Skeletal muscle cell (primary cell): ENCODE measurements around the gene LIMCH1.

Experiments used
- DNase-seq: peaks from one replicate; pipeline ENCODE4 v3.0.0-alpha.2; 2010; ENCODE audit warnings: low read depth
- H3K4me3 ChIP-seq: 2 replicates; pipeline ENCODE4 v1.5.1; 2011; ENCODE audit warnings: low read depth, mild to moderate bottlenecking, control low read depth, low read length, moderate library complexity

LIMCH1 gene

DNA sequence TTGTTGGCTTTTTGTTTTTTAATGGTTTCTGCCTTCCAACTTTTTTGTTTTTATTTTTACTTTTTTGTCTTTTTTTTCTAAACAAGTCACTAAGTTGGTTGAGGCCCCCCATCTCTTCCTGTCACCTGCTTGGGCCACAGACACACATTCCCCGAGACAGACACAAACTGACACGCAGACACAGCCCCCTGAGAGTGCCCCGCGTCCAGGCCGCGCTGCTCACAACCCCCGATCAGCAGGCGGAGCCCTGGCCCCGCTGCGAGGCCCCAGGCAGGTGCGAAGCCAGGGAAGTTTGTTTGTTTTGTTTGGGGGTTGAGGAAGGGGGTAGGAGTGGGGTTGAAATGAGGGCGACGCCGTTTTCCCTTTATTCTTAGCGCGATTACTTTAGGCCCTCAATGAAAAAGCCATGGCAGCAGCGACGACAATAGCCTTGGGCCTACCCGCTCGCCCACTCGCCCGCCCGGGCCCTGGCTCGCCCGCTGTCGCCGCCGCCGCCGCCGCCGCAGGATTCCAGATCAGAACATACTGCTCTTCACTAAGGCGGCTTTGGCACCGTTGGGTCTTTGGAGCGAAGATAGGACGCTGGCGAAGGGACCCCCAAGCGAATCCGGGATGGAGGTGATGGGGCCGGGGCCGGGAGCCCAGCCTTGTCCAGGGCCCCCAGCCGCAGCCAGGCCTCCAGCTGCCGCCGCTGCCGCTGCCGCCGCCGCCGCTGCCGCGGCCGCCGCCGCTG, 207.5 kb downstream of the LIMCH1 start:
- DNase-seq = no peak
- H3K4me3 ChIP-seq = no peak overlapping the region

GRCh38 chr4:41746025-41746439, 208.1 kb downstream of the LIMCH1 start:
- DNase-seq = no peak
- no peak overlapping the region for H3K4me3 ChIP-seq

GRCh38 chr4:41746440-41747229, 208.7 kb downstream of the LIMCH1 start:
- no peak overlapping the region for H3K4me3 ChIP-seq
- DNase-seq = no peak

DNA sequence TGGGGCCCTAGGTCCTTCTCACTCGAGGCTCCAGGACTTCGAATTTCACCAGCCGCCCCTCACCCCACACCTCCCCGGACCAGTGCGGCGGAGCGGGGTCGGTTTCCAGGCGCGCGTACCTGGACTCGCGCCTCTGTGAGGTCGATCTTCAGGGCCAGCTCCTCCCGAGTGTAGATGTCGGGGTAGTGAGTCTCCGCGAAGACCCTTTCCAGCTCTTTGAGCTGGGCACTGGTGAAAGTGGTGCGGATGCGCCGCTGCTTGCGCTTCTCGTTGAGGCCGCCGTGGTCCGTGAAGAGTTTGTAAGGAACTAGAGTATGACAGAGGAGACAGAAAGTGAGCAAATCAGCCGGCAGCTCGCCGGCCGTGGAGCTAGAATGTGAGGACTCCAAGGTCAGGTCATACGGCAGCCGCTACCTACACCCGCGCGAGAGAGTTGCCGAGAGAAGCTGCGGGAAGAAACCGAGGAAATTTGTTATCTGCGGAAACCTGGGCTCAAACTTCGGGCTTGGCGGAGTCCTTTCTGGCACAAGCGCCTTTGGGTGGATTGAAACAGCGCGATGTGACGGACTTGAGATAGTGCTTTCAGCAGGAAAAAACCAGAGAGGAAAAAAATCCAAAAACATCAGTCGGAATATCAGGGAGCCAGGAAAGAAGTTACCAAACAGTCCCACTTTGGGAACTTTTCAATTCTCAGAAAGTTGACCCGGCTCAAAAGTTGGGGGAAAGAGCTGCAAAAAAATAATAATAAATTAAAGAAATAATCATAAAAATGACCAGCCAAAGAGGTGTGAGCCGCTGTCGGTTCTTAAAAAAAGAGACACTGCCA, 209.5 kb downstream of the LIMCH1 start:
- no peak overlapping the region for H3K4me3 ChIP-seq
- no peak for DNase-seq

GRCh38 chr4:41748074-41748570, 210.2 kb downstream of the LIMCH1 start:
- no peak for DNase-seq
- H3K4me3 ChIP-seq = no peak overlapping the region

- no peak within 1 kb of the TSS for H3K4me3 ChIP-seq
- DNase-seq = no peak
Measured at GRCh38 chr4:41748571-41749475, 210.9 kb downstream of the LIMCH1 start, which contains the start of gene PHOX2B. TSS of gene PHOX2B (minus strand) at chr4:41748725. CDS start at chr4:41748610, 115 bp downstream.

DNA sequence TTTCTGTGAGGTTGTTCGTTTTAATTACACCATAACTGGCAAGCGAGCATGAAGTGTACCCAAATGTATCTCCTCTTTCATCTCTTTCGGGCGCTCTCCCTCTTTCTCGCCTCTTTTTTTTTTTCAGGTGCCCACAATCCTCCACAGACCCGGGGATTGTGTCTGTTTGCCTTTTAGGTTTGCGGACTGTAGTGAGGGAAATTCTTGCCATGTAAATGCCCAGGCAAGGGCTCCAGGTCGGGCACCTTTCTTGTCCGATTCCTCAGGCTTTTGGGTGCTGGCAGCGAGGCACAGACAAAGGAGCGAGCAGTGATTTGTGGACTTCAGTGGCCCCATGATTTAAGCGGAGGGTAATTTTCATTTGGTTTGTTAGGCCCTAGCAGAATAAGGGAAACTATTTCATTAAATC, 211.7 kb downstream of the LIMCH1 start:
- no peak for DNase-seq
- no peak overlapping the region for H3K4me3 ChIP-seq
